ENCODE results near the gene GABARAP.

The GABARAP gene

GRCh38 chr17:7239091-7240027, 2.9 kb downstream of the GABARAP start, which contains the start of gene PHF23:
PHF23 (minus strand) TSS chr17:7239457; CDS start chr17:7239279, 178 bp downstream.
- DNase-seq (ENCODE audit: low read depth) = peak; percentile 97

DNA sequence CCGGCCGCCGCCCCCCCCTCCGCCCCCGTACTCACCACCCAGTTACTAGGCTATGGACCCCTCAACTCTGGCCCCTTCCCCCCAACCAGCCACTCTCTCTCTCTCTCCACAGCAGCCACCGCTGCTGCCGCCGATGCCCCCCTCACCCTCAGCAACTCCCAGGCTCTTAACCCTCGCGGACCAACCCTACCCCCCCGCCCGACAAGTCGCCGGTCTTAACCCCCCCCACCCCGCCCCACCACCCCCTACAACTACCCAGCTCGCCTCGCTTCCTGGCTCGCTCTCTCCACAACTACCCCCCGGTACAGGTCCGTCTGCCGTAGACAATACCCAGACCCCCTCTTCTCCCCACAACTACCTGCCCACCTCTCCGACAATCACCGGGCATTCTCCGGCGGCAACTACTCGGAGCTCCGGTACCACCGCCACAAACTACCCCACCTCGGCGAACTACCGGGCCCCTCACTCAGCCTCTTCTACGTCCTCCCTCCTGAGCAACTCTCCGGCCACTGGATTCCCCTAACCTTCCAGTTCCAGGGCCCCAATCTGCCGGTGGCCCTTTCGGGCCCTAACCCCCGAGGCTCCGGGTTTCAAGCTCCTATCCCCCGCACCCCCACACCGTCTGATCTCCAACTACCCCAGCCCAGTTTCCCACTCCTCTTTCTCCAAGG, 3.7 kb downstream of the GABARAP start:
- no peak for DNase-seq (ENCODE audit: low read depth)

DNA sequence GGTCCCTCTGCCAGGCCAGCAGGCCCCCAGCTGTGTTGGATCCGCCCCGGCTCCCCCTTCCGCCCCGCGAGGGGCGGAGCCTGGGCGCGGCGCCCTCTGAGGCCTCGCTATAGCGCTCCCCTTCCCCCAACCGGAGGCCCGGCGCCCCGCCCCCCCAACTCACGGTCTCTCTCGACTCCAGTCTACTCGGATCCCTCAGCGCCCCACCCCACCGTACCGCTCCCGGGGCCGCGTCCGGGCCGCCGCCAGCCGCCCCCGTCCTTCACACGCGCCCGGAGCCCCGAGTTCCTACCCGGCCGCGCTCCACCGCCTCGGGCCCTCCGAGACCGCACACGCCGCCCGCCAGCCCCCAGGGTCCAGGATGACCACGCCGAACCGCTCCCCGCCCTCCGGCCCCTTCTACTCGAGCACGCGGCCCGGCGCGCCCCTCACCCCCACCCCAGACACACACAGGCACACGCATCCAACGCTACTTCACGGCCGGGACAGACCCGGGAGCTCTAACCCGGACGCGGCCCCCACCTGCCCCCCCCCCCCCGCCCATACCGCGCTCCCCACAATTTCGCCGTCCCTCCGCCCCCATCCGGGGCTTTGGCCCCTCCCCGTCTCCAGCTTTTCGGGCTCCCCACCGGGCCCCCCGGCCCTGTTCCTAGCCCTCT, 4.4 kb downstream of the GABARAP start:
- DNase-seq (ENCODE audit: low read depth) = no peak

GRCh38 chr17:7237266-7237760, 4.9 kb downstream of the GABARAP start:
- DNase-seq (ENCODE audit: low read depth) = no peak

DNA sequence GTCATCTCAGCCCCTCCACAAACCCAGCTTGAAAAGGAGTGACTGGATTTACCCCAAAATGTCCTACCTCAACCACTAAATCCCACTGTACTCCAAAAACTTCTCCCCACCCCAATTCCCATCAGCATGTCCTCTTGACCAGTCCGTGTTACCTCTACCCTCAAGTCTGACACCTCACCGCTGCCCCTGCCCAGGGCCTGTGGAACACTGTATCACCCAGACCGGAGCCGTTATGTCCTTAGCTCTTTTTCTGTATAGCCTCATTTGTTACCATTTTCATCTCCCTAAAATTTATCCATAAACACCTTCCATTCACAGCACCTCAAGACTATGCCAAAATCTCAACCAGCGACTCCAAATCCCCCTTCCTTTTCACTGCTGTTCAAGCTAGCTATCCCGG, 5.4 kb downstream of the GABARAP start:
- no peak for DNase-seq (ENCODE audit: low read depth)

DNA sequence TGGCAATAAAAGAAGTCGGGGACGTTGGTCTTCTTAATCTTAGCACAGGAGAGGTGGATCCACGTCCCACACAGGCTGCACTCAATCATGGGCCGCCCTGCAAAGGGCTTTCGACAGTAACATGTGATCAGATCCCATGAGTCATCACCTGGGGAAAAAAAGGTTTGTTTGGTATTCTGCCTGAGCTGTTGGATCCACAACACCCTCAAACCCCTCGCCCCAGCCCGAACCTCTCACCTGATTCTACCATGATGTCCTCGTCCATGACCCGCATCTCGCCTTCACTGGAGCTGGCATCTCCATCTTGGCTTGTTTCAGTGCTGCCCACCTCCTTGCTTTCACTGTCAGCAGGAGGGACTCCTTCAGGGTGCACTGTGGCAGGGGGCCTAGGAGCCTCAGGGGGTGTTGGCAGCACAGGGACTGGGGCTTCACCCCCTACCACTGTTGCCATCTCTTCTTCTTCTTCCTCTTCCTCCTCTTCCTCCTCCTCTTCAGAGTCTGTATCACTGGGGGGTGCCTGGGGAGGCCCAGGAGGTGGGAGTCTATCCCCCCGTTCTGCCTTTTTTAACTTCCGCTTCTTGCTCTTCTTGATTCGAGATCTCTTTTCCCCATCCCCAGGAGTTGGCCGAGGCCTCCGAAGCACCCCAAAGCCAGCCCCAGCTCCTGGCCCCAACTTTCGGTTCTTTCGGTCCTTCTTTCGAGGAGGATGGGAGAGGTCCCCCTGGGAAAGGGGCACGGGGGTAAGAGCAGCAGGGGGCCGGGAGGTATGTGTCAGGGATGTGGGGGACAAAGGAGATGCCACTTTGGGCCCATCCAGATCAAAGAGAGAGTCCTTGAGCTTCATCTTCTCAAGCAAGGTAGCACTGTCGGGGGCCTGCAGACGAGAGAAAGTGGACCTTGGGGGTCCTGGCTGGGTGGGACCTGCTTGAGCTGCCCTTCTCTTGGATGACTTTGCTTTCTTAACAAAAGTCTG, 6.3 kb downstream of the GABARAP start:
- DNase-seq (ENCODE audit: low read depth) = no peak

- no peak for DNase-seq (ENCODE audit: low read depth)
Measured at GRCh38 chr17:7234083-7234951, 7.9 kb downstream of the GABARAP start, which contains the start of gene DVL2. DVL2 (minus strand) TSS chr17:7234517; CDS start chr17:7234262, 255 bp downstream.

GRCh38 chr17:7233701-7234082, 8.6 kb downstream of the GABARAP start:
- DNase-seq (ENCODE audit: low read depth) = no peak

GRCh38 chr17:7232114-7232513, 10.1 kb downstream of the GABARAP start:
- DNase-seq (ENCODE audit: low read depth) = no peak

GRCh38 chr17:7229504-7229903, 12.7 kb downstream of the GABARAP start:
- no peak for DNase-seq (ENCODE audit: low read depth)

DNA sequence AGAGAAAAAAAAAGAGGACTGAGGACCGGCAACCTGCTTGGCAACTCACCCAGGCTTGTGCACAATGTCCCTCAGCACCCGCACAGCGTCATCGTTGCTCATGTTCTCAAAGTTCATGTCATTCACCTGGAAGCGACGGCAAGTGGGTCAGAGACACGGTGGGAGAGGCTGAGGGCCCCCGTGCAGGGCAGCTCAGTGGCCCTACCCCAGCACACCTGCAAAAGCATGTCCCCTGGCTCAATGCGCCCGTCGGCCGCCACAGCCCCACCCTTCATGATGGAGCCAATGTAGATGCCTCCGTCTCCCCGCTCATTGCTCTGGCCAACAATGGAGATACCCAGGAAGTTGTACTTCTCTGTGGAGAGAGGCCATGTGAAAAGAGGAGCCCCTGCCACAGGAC, 13.3 kb downstream of the GABARAP start:
- DNase-seq (ENCODE audit: low read depth) = no peak

- DNase-seq (ENCODE audit: low read depth) = no peak
Measured at GRCh38 chr17:7226721-7227710, 15.2 kb downstream of the GABARAP start.

- no peak for DNase-seq (ENCODE audit: low read depth)
Measured at GRCh38 chr17:7225711-7226331, 16.4 kb downstream of the GABARAP start.

DNA sequence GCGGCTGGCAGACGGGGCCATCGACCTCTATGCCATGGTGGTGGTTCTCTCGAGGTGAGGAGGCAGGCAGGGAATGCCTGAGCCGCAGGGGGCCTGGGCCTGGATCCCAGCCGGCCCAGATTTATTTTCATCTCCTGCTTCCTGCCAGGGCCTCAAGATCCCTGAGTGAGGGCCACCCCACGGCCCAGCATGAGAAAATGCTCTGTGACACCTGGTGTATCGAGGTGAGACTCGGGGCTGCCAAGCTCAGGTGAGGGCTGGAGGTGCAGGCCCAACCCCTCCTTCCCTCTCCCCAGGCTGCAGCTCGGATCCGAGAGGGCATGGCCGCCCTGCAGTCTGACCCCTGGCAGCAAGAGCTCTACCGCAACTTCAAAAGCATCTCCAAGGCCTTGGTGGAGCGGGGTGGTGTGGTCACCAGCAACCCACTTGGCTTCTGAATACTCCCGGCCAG, 17.6 kb downstream of the GABARAP start:
- no peak for DNase-seq (ENCODE audit: low read depth)

DNA sequence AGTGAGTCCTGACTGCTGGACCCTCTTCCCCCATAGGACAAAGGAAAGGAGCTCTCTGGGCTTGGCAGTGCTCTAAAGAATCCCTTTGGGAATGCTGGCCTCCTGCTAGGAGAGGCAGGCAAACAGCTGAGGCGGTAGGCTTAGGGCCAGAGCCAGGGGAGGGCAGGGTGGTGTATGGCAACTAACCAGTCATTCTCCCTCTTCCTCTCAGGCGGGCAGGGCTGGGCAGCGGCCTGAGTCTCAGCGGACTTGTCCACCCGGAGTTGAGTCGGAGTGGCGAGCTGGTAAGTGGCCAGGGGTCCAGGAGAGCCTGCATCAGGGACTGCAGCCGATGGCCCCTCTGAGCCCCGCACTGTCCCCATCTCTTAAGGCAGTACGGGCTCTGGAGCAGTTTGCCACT, 18.1 kb downstream of the GABARAP start:
- no peak for DNase-seq (ENCODE audit: low read depth)

GRCh38 chr17:7223375-7223774, 18.9 kb downstream of the GABARAP start:
- no peak for DNase-seq (ENCODE audit: low read depth)

DNA sequence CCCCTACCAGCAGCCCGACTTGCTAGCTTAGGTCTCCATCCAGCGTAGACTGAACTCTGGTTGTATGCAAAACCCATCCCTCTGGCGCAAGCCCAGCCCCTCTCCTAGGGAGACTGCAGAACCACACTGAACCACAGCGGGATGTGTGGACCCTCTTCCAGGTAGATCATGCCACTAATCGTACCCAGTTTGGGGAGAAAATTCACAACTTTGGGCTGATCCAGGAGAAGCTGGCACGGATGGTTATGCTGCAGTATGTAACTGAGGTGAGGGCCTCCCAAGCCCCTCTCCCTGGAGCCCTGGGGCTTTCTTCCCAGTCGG, 19.3 kb downstream of the GABARAP start:
- no peak for DNase-seq (ENCODE audit: low read depth)
